C4-2B (cell line): Measurements from ENCODE around the gene MIEF1.

Source experiments
- ZFX ChIP-seq: fragments of 450-650 bp; IDR thresholded peaks from 2 replicates; pipeline ENCODE4 v1.6.1; 2017
- TF ChIP-seq, protein P1 (sequence below): fragments of 450-650 bp; conservative IDR thresholded peaks from 2 replicates; pipeline ENCODE4 v1.5.1; 2017; ENCODE audit warnings: mild to moderate bottlenecking

DNA sequence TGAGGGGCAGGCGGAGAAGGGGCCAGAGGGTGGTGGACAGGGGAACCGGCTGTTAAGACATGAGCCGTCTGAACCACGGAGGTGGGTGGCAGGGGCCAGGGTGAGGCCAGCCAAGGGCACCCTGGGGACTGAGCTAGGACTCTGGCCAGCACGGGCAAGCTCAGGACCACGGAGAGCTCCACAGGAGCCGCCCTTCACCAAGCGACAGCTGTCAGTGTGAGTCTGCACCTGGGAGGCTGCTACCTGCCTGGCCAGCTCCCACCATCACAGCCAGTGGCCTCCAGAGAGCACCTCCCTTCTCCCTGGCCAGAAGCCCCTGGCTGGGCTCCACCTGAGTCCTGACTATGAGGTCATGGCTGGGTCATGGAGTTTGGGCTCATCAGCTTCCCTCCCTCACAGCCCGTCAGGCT is 23.6 kb upstream of the MIEF1 start:
- TF ChIP-seq, protein P1, sequence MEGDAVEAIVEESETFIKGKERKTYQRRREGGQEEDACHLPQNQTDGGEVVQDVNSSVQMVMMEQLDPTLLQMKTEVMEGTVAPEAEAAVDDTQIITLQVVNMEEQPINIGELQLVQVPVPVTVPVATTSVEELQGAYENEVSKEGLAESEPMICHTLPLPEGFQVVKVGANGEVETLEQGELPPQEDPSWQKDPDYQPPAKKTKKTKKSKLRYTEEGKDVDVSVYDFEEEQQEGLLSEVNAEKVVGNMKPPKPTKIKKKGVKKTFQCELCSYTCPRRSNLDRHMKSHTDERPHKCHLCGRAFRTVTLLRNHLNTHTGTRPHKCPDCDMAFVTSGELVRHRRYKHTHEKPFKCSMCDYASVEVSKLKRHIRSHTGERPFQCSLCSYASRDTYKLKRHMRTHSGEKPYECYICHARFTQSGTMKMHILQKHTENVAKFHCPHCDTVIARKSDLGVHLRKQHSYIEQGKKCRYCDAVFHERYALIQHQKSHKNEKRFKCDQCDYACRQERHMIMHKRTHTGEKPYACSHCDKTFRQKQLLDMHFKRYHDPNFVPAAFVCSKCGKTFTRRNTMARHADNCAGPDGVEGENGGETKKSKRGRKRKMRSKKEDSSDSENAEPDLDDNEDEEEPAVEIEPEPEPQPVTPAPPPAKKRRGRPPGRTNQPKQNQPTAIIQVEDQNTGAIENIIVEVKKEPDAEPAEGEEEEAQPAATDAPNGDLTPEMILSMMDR, result no peak
- no peak for TF ChIP-seq ZFX
